Liver (tissue), 9 donors: ENCODE results near the gene PLXNA2. TPM values are rescaled to one million over a fixed set of nuclear protein-coding genes. Genes with fewer than 3 reads are reported as not detected.

ENCODE experiments used
- DNase-seq: peaks from one replicate; pipeline ENCODE4 v3.0.0-alpha.2; 2017; ENCODE audit warnings: low spot score
- H3K27ac ChIP-seq, 2 donors: one replicate each; pipeline ENCODE4 v1.7.0; 2013; ENCODE audit warnings: inconsistent platforms in 2 of 2, low read length in 2 of 2, control low read depth in 1 of 2, low read depth in 1 of 2, mild to moderate bottlenecking in 1 of 2
- H3K27me3 ChIP-seq, 4 donors: one replicate each; pipeline versions ENCODE4 v1.6.1 to v1.7.0; 2013; ENCODE audit warnings: low read length in 3 of 4, inconsistent platforms in 1 of 4, mild to moderate bottlenecking in 1 of 4, moderate library complexity in 1 of 4; ENCODE audit not compliant: control insufficient read depth in 4 of 4, insufficient read depth in 4 of 4
- H3K36me3 ChIP-seq, 4 donors: one replicate each; pipeline versions ENCODE4 v1.6.1 to v1.7.0; 2013; ENCODE audit warnings: low read length in 3 of 4, mild to moderate bottlenecking in 3 of 4, low read depth in 1 of 4, moderate library complexity in 1 of 4; ENCODE audit not compliant: control insufficient read depth in 4 of 4, insufficient read depth in 3 of 4
- H3K4me1 ChIP-seq, 4 donors: one replicate each; pipeline versions ENCODE4 v1.6.1 to v1.7.0; 2013; ENCODE audit warnings: low read length in 3 of 4, mild to moderate bottlenecking in 3 of 4, moderate library complexity in 1 of 4; ENCODE audit not compliant: control insufficient read depth in 4 of 4, insufficient read depth in 4 of 4
- H3K4me3 ChIP-seq, 3 donors: one replicate each; pipeline versions ENCODE4 v1.6.1 to v1.7.0; 2013; ENCODE audit warnings: low read length in 3 of 3, control low read depth in 1 of 3, low read depth in 1 of 3, mild to moderate bottlenecking in 1 of 3
- H3K9ac ChIP-seq, 2 donors: one replicate each; pipeline ENCODE4 v1.7.0; 2013; ENCODE audit warnings: low read length in 2 of 2, mild to moderate bottlenecking in 2 of 2, moderate library complexity in 2 of 2, control low read depth in 1 of 2, low read depth in 1 of 2
- H3K9me3 ChIP-seq, 4 donors: one replicate each; pipeline versions ENCODE4 v1.6.1 to v1.7.0; 2013; ENCODE audit warnings: low read length in 3 of 4; ENCODE audit not compliant: control insufficient read depth in 4 of 4
- ATF3 ChIP-seq: IDR thresholded peaks from 2 replicates; pipeline ENCODE4 v1.6.1; 2016; ENCODE audit warnings: antibody characterized with exemption
- EGR1 ChIP-seq, 2 donors: IDR thresholded peaks; 2 replicates each; pipeline ENCODE4 v1.6.1; 2016 to 2018; ENCODE audit warnings: antibody characterized with exemption in 2 of 2, low read depth in 2 of 2
- FOXA1 ChIP-seq: IDR thresholded peaks from 2 replicates; pipeline ENCODE4 v1.6.1; 2016; ENCODE audit warnings: antibody characterized with exemption
- FOXA2 ChIP-seq: IDR thresholded peaks from 2 replicates; pipeline ENCODE4 v1.6.1; 2016; ENCODE audit warnings: antibody characterized with exemption
- GABPA ChIP-seq, 2 donors: IDR thresholded peaks in 1 of 2; conservative IDR thresholded peaks in 1 of 2; 2 replicates each; pipeline ENCODE4 v1.6.1; 2016; ENCODE audit warnings: antibody characterized with exemption in 2 of 2, mild to moderate bottlenecking in 1 of 2, moderate library complexity in 1 of 2
- HNF4A ChIP-seq, 2 donors: conservative IDR thresholded peaks; 2 replicates each; pipeline ENCODE4 v1.6.1; 2016; ENCODE audit warnings: antibody characterized with exemption in 2 of 2, mild to moderate bottlenecking in 2 of 2
- HNF4G ChIP-seq: IDR thresholded peaks from 2 replicates; pipeline ENCODE4 v1.6.1; 2016; ENCODE audit warnings: antibody characterized with exemption
- JUND ChIP-seq, 2 donors: IDR thresholded peaks; 2 replicates each; pipeline ENCODE4 v1.6.1; 2016; ENCODE audit warnings: antibody characterized with exemption in 2 of 2
- RAD21 ChIP-seq, 2 donors: IDR thresholded peaks; 2 replicates each; pipeline ENCODE4 v1.6.1; 2016; ENCODE audit warnings: antibody characterized with exemption in 2 of 2, mild to moderate bottlenecking in 2 of 2
- RXRA ChIP-seq, 2 donors: IDR thresholded peaks; 2 replicates each; pipeline ENCODE4 v1.6.1; 2017 to 2018; ENCODE audit warnings: antibody characterized with exemption in 2 of 2, mild to moderate bottlenecking in 1 of 2
- SP1 ChIP-seq: IDR thresholded peaks from 2 replicates; pipeline ENCODE4 v1.6.1; 2018; ENCODE audit warnings: antibody characterized with exemption, mild to moderate bottlenecking
- WGBS: extraction: QIAGEN DNeasy Blood & Tissue Kit; methylation state at CpG from one replicate; pipeline ENCODE4 v1.1.7; 2013; 5-methylcytosine and 5-hydroxymethylcytosine counted together
- polyA plus RNA-seq, 2 donors: library from polyadenylated mRNA; stranded (reverse) in 1 of 2; unstranded in 1 of 2; fragments of 200-250 nt in 1 of 2; fragments of >200 nt in 1 of 2; fragmentation: Nextera tagmentation in 1 of 2; extraction: Ambion mirVana in 1 of 2; gene quantifications; one replicate each; pipeline versions ENCODE4 v1.2.1 to v1.2.3, GENCODE V29; 2013 to 2015
- total RNA-seq, 2 donors: library from RNA; depleted of rRNA; stranded (reverse); fragments of >200 nt; gene quantifications; one replicate each; pipeline ENCODE4 v1.2.3, GENCODE V29; 2014
- TF ChIP-seq, protein P1 (sequence below): IDR thresholded peaks from 2 replicates; pipeline ENCODE4 v1.6.1; 2016; ENCODE audit warnings: antibody characterized with exemption
- TF ChIP-seq, protein P2 (sequence below): IDR thresholded peaks from 2 replicates; pipeline ENCODE4 v1.6.1; 2016; ENCODE audit warnings: antibody characterized with exemption, mild to moderate bottlenecking
- TF ChIP-seq, protein P3 (sequence below): fragments of 150-350 bp; IDR thresholded peaks from 2 replicates; pipeline ENCODE4 v1.5.1; 2017; ENCODE audit warnings: improper control_type of control experiment, low read depth, low read length; ENCODE audit not compliant: missing input control
- donor health status: healthy.
- donor health status: healthy.
- donor health status: healthy.
- donor health status: healthy.
- donor health status: healthy.

The PLXNA2 gene
- total and polyA plus RNA-seq, 4 donors = 1.8 to 9.2 (median 2.8) TPM

DNA sequence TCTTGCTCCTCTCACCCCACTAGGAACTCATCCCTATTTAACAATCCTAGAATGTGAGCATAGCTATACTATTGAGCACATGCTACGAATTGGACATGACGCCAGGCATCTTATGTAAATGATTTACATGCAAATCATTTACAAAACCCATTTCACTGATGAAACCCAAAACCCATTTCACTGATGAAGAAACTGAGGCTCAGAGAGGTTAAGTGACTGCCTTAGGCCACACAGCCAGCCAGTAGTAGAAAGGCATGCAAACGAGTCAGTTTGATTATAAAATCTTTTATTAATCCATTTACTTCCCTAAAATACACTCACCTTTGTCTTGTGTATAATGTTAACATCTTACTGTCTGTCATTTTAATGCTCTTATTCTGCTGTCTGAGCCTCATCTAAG lies 87.9 kb downstream of the PLXNA2 start:
- no peak for DNase-seq
- WGBS = 94% methylated on average over 3 of the region's 3 CpGs
- Histone ChIP-seq H3K27ac (no peak overlapping the region), H3K4me1 (peaks cover 10 to 14% (median 12%) of the 10 kb centered on the region in 4 donors), H3K27me3 (no peaks in the 10 kb centered on the region), H3K36me3 (no peaks in the 10 kb centered on the region), H3K4me3 (no peak overlapping the region), H3K9ac (no peak overlapping the region), H3K9me3 (no peaks in the 10 kb centered on the region)
- TF ChIP-seq FOXA1 = no peak
- TF ChIP-seq, protein P1, sequence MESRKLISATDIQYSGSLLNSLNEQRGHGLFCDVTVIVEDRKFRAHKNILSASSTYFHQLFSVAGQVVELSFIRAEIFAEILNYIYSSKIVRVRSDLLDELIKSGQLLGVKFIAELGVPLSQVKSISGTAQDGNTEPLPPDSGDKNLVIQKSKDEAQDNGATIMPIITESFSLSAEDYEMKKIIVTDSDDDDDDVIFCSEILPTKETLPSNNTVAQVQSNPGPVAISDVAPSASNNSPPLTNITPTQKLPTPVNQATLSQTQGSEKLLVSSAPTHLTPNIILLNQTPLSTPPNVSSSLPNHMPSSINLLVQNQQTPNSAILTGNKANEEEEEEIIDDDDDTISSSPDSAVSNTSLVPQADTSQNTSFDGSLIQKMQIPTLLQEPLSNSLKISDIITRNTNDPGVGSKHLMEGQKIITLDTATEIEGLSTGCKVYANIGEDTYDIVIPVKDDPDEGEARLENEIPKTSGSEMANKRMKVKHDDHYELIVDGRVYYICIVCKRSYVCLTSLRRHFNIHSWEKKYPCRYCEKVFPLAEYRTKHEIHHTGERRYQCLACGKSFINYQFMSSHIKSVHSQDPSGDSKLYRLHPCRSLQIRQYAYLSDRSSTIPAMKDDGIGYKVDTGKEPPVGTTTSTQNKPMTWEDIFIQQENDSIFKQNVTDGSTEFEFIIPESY = no peak
- TF ChIP-seq EGR1 (IDR thresholded peaks at IDR 0.05; ENCODE audit: low read depth in 2 of 2) = no peak
- no peak for TF ChIP-seq HNF4A (conservative IDR thresholded peaks at IDR 0.05)
- TF ChIP-seq, protein P2, sequence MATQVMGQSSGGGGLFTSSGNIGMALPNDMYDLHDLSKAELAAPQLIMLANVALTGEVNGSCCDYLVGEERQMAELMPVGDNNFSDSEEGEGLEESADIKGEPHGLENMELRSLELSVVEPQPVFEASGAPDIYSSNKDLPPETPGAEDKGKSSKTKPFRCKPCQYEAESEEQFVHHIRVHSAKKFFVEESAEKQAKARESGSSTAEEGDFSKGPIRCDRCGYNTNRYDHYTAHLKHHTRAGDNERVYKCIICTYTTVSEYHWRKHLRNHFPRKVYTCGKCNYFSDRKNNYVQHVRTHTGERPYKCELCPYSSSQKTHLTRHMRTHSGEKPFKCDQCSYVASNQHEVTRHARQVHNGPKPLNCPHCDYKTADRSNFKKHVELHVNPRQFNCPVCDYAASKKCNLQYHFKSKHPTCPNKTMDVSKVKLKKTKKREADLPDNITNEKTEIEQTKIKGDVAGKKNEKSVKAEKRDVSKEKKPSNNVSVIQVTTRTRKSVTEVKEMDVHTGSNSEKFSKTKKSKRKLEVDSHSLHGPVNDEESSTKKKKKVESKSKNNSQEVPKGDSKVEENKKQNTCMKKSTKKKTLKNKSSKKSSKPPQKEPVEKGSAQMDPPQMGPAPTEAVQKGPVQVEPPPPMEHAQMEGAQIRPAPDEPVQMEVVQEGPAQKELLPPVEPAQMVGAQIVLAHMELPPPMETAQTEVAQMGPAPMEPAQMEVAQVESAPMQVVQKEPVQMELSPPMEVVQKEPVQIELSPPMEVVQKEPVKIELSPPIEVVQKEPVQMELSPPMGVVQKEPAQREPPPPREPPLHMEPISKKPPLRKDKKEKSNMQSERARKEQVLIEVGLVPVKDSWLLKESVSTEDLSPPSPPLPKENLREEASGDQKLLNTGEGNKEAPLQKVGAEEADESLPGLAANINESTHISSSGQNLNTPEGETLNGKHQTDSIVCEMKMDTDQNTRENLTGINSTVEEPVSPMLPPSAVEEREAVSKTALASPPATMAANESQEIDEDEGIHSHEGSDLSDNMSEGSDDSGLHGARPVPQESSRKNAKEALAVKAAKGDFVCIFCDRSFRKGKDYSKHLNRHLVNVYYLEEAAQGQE = no peak
- no peak for TF ChIP-seq SP1
- TF ChIP-seq GABPA (IDR thresholded peaks at IDR 0.05 in 1 of 2, conservative IDR thresholded peaks at IDR 0.05 in 1 of 2) = no peak
- TF ChIP-seq HNF4G = no peak
- no peak for TF ChIP-seq RXRA (IDR thresholded peaks at IDR 0.05)
- TF ChIP-seq FOXA2 = no peak
- no peak for TF ChIP-seq JUND (IDR thresholded peaks at IDR 0.05)
- TF ChIP-seq, protein P3, sequence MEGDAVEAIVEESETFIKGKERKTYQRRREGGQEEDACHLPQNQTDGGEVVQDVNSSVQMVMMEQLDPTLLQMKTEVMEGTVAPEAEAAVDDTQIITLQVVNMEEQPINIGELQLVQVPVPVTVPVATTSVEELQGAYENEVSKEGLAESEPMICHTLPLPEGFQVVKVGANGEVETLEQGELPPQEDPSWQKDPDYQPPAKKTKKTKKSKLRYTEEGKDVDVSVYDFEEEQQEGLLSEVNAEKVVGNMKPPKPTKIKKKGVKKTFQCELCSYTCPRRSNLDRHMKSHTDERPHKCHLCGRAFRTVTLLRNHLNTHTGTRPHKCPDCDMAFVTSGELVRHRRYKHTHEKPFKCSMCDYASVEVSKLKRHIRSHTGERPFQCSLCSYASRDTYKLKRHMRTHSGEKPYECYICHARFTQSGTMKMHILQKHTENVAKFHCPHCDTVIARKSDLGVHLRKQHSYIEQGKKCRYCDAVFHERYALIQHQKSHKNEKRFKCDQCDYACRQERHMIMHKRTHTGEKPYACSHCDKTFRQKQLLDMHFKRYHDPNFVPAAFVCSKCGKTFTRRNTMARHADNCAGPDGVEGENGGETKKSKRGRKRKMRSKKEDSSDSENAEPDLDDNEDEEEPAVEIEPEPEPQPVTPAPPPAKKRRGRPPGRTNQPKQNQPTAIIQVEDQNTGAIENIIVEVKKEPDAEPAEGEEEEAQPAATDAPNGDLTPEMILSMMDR = no peak
- no peak for TF ChIP-seq ATF3
- TF ChIP-seq RAD21 (IDR thresholded peaks at IDR 0.05) = no peak
